BLaER1 (cell line): ENCODE data around the gene UBAC2.
"Not testable (repeated sequence)": the region's sequence is repeated elsewhere in the genome, so short reads cannot be mapped to it uniquely, and the experiment has no call there.

Experiments used
- H3K27ac ChIP-seq: shearing (Covaris generic); formaldehyde crosslinking; 2 replicates; pipeline ENCODE4 v1.8.1; 2022
- H3K27me3 ChIP-seq: shearing (Covaris generic); formaldehyde crosslinking; 2 replicates; pipeline ENCODE4 v1.8.1; 2022
- H3K36me3 ChIP-seq: shearing (Covaris generic); formaldehyde crosslinking; 2 replicates; pipeline ENCODE4 v1.8.1; 2022
- H3K4me1 ChIP-seq: shearing (Covaris generic); formaldehyde crosslinking; 2 replicates; pipeline ENCODE4 v1.8.1; 2022
- H3K4me2 ChIP-seq: shearing (Covaris generic); formaldehyde crosslinking; 2 replicates; pipeline ENCODE4 v1.8.1; 2022
- H3K4me3 ChIP-seq: shearing (Covaris generic); formaldehyde crosslinking; 2 replicates; pipeline ENCODE4 v1.8.1; 2022
- H3K9ac ChIP-seq: shearing (Covaris generic); formaldehyde crosslinking; 2 replicates; pipeline ENCODE4 v1.8.1; 2022
- H3K9me3 ChIP-seq: shearing (Covaris generic); formaldehyde crosslinking; 2 replicates; pipeline ENCODE4 v1.8.1; 2022
- H4K20me1 ChIP-seq: shearing (Covaris generic); formaldehyde crosslinking; 2 replicates; pipeline ENCODE4 v1.8.1; 2022
- Cebpa-rat ChIP-seq: shearing (Covaris generic); IDR thresholded peaks from 2 replicates; pipeline ENCODE4 v1.8.1; 2022

UBAC2 gene

GRCh38 chr13:99386495-99386894 is 185.8 kb downstream of the UBAC2 start:
- Histone ChIP-seq H3K36me3 (peaks cover 34% of the 10 kb centered on the region), H3K4me1 (peaks cover 44% of the 10 kb centered on the region), H3K4me3 (no peak overlapping the region), H3K9me3 (no peaks in the 10 kb centered on the region), H3K4me2 (no peak overlapping the region), H3K27me3 (no peaks in the 10 kb centered on the region), H3K9ac (no peak overlapping the region), H3K27ac (no peak overlapping the region), H4K20me1 (peaks cover 61% of the 10 kb centered on the region)
- TF ChIP-seq Cebpa-rat = no peak

GRCh38 chr13:99386911-99387788 is 186.5 kb downstream of the UBAC2 start:
- Histone ChIP-seq H3K27me3 (no peaks in the 10 kb centered on the region), H3K36me3 (peaks cover 32% of the 10 kb centered on the region), H3K9me3 (no peaks in the 10 kb centered on the region), H3K4me3 (no peak overlapping the region), H4K20me1 (peaks cover 57% of the 10 kb centered on the region), H3K4me1 (peaks cover 49% of the 10 kb centered on the region), H3K9ac (no peak overlapping the region), H3K4me2 (no peak overlapping the region), H3K27ac (no peak overlapping the region)
- no peak for TF ChIP-seq Cebpa-rat

GRCh38 chr13:99388334-99388923 is 187.8 kb downstream of the UBAC2 start:
- Histone ChIP-seq H3K4me2 (no peak overlapping the region), H3K4me3 (no peak overlapping the region), H3K36me3 (peaks cover 32% of the 10 kb centered on the region), H3K27ac (no peak overlapping the region), H3K4me1 (peaks cover 45% of the 10 kb centered on the region), H3K27me3 (no peaks in the 10 kb centered on the region), H3K9ac (no peak overlapping the region), H3K9me3 (no peaks in the 10 kb centered on the region), H4K20me1 (peaks cover 44% of the 10 kb centered on the region)
- no peak for TF ChIP-seq Cebpa-rat

GRCh38 chr13:99389094-99389493 is 188.4 kb downstream of the UBAC2 start:
- H3K4me3 ChIP-seq, H3K4me2 ChIP-seq, H3K27ac ChIP-seq, H3K27me3 ChIP-seq, H3K9me3 ChIP-seq, H3K9ac ChIP-seq: not testable (repeated sequence)
- peaks cover 38% of the 10 kb centered on the region for H3K4me1 ChIP-seq
- peaks cover 38% of the 10 kb centered on the region for H4K20me1 ChIP-seq
- H3K36me3 ChIP-seq = peaks cover 32% of the 10 kb centered on the region

- Histone ChIP-seq H3K9ac (no peak overlapping the region), H4K20me1 (peaks cover 32% of the 10 kb centered on the region), H3K4me2 (peak overlapping the region; percentile 81), H3K9me3 (no peaks in the 10 kb centered on the region), H3K4me3 (no peak overlapping the region), H3K36me3 (peaks cover 28% of the 10 kb centered on the region), H3K27me3 (no peaks in the 10 kb centered on the region), H3K4me1 (peaks cover 38% of the 10 kb centered on the region), H3K27ac (no peak overlapping the region)
- no peak for TF ChIP-seq Cebpa-rat
These were observed 189.1 kb downstream of the UBAC2 start for GRCh38 chr13:99389520-99390304.

- Histone ChIP-seq H3K4me1 (peaks cover 38% of the 10 kb centered on the region), H3K27me3 (no peaks in the 10 kb centered on the region), H3K4me3 (no peak overlapping the region), H3K9me3 (no peaks in the 10 kb centered on the region), H3K9ac (no peak overlapping the region), H3K36me3 (peaks cover 19% of the 10 kb centered on the region), H4K20me1 (peaks cover 25% of the 10 kb centered on the region), H3K27ac (no peak overlapping the region), H3K4me2 (peak overlapping the region; percentile 81)
- no peak for TF ChIP-seq Cebpa-rat
These were observed 189.9 kb downstream of the UBAC2 start for GRCh38 chr13:99390601-99391000.

GRCh38 chr13:99391781-99392469 is 191.3 kb downstream of the UBAC2 start:
- Histone ChIP-seq H3K9ac (no peak overlapping the region), H3K27me3 (no peaks in the 10 kb centered on the region), H3K36me3 (peaks cover 6% of the 10 kb centered on the region), H3K9me3 (no peaks in the 10 kb centered on the region), H4K20me1 (peaks cover 15% of the 10 kb centered on the region), H3K4me3 (no peak overlapping the region), H3K27ac (no peak overlapping the region), H3K4me1 (peaks cover 38% of the 10 kb centered on the region), H3K4me2 (peak overlapping the region; percentile 81)
- TF ChIP-seq Cebpa-rat = no peak

GRCh38 chr13:99392470-99393135 is 191.9 kb downstream of the UBAC2 start:
- no peak for TF ChIP-seq Cebpa-rat
- Histone ChIP-seq H3K9me3 (no peaks in the 10 kb centered on the region), H3K27ac (no peak overlapping the region), H3K4me3 (no peak overlapping the region), H3K9ac (no peak overlapping the region), H3K36me3 (no peaks in the 10 kb centered on the region), H3K27me3 (no peaks in the 10 kb centered on the region), H3K4me2 (peak overlapping the region; percentile 81), H3K4me1 (peaks cover 38% of the 10 kb centered on the region), H4K20me1 (peaks cover 15% of the 10 kb centered on the region)

GRCh38 chr13:99393391-99393790 is 192.7 kb downstream of the UBAC2 start:
- not testable (repeated sequence) for H3K9me3 ChIP-seq, H3K4me3 ChIP-seq

More at GRCh38 chr13:99393391-99393790, 192.7 kb downstream of the UBAC2 start:
- not testable (repeated sequence) for H3K4me2 ChIP-seq, H3K27ac ChIP-seq, H3K9ac ChIP-seq, H3K36me3 ChIP-seq, H3K27me3 ChIP-seq
- peaks cover 38% of the 10 kb centered on the region for H3K4me1 ChIP-seq
- peaks cover 15% of the 10 kb centered on the region for H4K20me1 ChIP-seq
